NCI-H774 (cell line): ENCODE data around the gene RALGAPA2.
A peak's percentile ranks its signal among the peaks of the same experiment; 100 is the strongest.

Experiments used
- DNase-seq: peaks from one replicate; lab custom pipeline; 2025; lab: John Stamatoyannopoulos, UW

The RALGAPA2 gene

DNA sequence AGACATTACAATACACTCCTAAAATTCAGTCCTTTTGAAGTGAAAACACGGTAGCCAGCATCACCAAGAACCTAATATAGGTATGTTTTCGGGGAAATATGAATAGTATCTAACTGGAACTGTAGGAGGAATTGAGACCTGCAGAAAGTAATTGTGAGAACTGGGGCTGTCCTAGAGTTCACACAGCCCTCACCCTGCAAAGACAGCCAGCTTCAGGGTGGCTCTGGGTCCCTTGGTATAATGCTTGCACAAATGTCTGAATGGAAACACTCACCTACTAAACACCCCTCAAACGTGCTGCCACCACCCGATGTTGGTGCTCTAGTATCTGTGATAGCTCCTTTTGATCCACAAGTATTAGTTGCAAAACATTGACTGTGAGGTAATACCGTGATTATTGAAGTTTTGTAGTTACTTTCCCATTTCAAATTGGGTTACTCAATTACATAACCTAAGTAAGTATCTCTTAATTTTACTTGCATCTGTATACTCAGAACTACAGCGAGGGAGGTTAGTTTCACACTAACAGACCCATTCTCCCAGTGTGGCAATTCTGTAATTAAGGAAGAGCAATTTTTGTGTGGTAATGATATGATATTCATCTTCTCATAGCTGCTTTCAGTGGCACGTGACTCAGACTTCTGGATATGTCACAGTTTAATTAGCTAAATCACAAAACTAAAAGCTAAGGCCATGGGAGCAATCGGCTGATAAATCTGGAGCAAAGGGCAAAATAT is 215.0 kb downstream of the RALGAPA2 start:
- DNase-seq, result no peak

- no peak for DNase-seq
These were observed 216.5 kb downstream of the RALGAPA2 start for GRCh38 chr20:20495729-20496503.

- no peak for DNase-seq
These were observed 218.7 kb downstream of the RALGAPA2 start for GRCh38 chr20:20493701-20494100.

- DNase-seq, result peak; percentile 72
These were observed 219.7 kb downstream of the RALGAPA2 start for GRCh38 chr20:20492521-20493332.

DNA sequence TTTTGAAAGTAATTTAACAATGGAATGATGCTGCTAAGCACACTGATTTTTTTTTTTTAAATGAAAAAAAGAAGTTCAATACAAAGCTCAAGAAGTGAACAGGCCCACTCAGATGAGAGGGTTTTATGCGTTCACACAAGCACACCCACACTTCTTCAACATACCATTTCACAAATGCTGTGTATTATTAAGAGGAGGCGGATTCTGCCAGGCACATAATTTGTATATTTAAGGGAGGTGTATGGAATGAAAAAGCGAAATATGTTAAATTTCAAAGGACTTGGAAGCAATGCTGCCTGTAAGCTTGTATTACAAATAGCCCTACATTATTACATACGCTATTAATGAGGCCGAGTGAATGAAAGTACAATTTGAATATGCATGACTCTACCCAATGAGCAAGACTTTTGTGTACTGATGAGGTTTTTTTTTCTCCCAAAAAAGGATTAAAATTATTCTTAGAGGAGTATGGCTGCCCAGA is 220.6 kb downstream of the RALGAPA2 start:
- no peak for DNase-seq

DNA sequence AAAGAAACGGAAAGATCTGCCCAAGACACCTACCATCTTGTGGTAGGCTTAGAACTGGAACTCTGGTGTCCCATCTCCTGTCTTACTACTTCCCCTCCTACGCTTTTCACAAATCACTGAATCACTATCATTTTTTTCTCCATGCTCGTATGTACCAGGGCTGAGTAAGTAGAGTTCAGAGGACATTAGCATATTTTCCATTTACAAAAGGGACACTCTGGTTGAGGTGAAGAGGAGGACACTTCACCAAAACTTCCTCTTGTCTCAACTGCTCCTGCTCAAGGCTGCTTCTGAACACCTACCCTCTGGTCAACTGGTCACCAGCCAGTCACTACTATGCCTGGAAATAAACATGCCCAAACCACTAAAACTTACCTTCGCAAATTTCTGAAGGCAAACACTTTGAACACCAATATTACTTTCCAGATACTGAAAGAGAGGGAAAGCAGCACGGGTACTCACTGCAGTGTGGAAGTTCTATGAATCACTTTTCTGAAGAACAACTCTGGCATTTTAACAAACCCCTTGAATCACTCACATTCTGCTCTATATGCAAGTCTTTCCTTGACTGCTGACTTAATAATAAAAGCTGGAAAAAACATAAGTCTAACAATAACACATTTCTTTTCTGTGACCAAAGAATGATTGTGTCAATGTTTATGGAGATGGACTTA is 221.2 kb downstream of the RALGAPA2 start:
- no peak for DNase-seq

- DNase-seq, result no peak
These were observed 221.8 kb downstream of the RALGAPA2 start for GRCh38 chr20:20490673-20491072.

- no peak for DNase-seq
These were observed 222.6 kb downstream of the RALGAPA2 start for GRCh38 chr20:20489648-20490341.

- no peak for DNase-seq
These were observed 223.4 kb downstream of the RALGAPA2 start for GRCh38 chr20:20489054-20489453.

GRCh38 chr20:20488388-20488787 is 224.1 kb downstream of the RALGAPA2 start:
- no peak for DNase-seq

GRCh38 chr20:20487811-20488210 is 224.6 kb downstream of the RALGAPA2 start:
- DNase-seq, result no peak

DNA sequence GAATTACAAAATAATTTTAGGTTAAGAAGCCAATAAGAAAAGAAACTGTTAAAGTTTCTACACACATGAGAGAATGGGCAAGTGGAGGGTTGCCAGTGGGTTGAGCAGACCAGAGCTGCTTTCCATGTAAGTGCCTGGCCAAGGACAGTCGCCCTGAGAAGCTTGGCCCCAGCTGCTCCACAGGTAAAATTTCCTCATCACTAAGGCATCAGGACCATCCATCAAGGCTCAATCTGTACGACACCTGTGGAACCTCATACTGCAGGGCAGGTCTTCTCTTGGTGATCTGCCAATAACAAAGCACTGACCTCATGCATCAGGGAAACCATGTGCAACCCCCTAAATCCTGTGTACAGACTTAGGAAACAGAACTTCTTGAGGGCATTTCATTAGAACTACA is 229.1 kb downstream of the RALGAPA2 start:
- no peak for DNase-seq

DNA sequence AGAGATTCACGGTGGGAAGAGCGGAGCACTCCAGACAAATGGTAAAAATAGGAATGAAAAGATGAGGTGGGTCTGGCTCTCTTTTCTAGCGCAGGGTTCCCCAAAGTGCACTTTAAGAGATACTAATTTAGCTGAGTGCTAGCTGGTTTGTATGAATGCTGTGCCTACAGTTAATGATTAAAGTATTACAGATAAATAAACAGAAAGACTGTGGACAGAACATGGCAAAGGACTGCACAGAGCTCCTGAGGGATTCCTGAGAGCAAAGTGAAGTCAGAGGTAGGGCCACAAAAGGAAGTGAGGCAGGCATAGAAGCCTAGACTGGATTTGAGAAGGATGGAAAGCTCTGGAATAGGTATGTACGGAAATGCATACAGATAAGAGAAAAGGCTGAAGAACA is 230.0 kb downstream of the RALGAPA2 start:
- no peak for DNase-seq

- no peak for DNase-seq
These were observed 231.8 kb downstream of the RALGAPA2 start for GRCh38 chr20:20480689-20481088.

GRCh38 chr20:20480126-20480525 is 232.3 kb downstream of the RALGAPA2 start:
- no peak for DNase-seq

DNA sequence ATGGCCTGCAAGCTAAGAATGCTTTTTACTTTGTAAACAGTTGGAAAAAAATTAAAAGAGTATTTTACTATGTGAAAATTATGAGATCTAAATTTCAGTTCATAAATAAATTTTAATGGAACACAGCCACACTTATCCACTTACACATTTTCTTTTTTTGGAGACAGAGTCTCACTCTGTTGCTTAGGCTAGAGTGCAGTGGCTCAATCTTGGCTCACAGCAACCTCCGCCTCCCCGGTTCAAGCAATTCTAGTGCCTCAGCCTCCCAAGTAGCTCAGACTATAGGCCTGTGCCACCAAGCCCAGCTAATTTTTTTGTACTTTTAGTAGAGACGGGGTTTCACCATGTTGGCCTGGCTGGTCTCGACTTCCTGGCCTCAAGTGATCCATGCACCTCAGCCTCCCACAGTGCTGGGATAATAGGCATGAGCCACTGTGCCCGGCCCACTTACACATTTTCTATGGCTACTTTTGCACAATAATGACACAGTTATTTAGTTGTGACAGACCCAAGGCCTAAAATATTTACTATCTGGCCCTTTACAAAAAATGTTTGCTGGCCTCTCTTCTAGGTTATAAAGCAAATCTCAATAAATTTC is 234.9 kb downstream of the RALGAPA2 start:
- no peak for DNase-seq

- DNase-seq, result no peak
These were observed 235.9 kb downstream of the RALGAPA2 start for GRCh38 chr20:20476504-20476903.

DNA sequence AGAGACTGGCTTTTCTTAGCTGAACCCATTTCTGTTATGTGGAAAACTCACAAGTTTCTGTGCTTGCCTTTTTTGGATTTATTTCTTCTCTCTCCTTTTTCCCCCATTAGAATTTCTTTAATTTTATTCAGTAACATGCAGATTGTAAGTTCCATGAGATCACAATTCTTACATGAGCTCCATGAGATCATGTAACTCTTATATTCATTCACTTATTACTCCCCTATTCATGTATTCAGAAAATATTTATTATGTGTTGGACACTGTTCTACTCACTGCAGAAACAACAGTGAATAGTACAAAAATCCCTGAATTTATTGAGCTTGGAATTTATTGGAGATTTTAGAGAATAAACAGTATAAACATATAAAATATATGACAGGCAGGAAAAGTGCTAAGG is 238.8 kb downstream of the RALGAPA2 start:
- DNase-seq, result no peak

DNA sequence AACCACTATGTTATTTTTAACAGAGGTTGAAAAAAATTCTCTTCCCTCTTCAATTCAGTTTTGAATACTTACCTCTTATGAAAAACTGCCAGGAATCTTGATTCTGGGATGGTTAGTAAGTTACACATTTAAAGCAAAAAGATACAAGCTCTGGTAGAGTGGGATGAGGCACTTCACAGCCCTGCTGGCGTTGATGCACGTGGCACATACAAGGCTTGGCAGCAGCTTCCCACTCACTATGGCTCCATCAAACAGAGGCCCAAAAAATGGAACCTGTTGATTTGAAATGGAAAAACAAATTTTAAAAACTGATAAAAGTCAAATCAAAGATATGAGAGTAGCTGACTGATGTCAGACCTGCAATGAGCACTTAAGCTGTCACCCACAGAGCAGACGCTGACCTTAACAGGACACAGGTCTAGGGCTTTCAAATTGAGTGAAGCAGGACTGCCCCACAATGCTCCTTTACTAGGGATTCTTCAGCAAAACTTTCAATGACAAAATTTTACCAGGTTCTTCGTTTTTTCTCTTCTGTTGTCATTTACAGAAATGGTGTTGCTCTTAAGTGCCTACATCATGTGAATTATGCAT is 239.7 kb downstream of the RALGAPA2 start:
- no peak for DNase-seq

DNA sequence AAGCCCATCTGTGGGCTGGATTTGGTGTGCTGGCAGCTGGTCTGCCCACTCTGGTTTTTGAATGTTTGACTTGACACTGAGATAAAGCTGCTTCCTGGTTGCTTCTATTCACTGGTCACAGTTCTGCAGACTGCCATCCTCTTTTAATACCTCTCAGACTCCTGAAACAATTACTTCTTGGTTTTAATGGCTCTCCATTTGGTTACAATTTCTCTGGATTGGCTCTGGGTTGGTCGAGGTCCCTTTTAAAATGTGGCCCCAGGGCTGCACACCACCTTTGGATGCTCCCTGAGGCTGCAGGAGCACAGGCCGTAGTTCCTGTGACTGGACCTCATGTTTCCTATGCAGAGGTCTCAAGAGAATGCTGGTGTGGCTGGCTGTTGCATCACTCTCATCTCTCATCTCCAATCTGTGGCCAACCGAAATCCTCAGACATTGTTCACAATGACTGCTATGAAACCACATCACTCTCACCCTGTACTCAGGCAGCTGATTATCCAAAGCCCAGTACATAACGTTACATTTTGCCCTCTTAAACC is 246.0 kb downstream of the RALGAPA2 start:
- no peak for DNase-seq
